ENCODE results near the gene KCNAB1.

The KCNAB1 gene

GRCh38 chr3:156488767-156489166 lies 368.4 kb downstream of the KCNAB1 start:
- no peaks in the 10 kb centered on the region for H3K9me3 Mint-ChIP-seq
- ATAC-seq (no peak), DNase-seq (no peak)
- H3K36me3 Mint-ChIP-seq (ENCODE audit: low read depth): no peaks in the 10 kb centered on the region
- H3K4me1 Mint-ChIP-seq: peaks cover 19% of the 10 kb centered on the region
- no peak overlapping the region for H3K27ac Mint-ChIP-seq
- H3K27me3 Mint-ChIP-seq: no peaks in the 10 kb centered on the region
- no peak overlapping the region for H3K4me3 Mint-ChIP-seq

GRCh38 chr3:156489462-156489911 lies 369.1 kb downstream of the KCNAB1 start:
- Mint-ChIP-seq H3K27ac (no peak overlapping the region), H3K27me3 (no peaks in the 10 kb centered on the region), H3K9me3 (no peaks in the 10 kb centered on the region), H3K4me3 (no peak overlapping the region), H3K36me3 (ENCODE audit: low read depth) (no peaks in the 10 kb centered on the region), H3K4me1 (peaks cover 12% of the 10 kb centered on the region)
- ATAC-seq (no peak), DNase-seq (no peak)

DNA sequence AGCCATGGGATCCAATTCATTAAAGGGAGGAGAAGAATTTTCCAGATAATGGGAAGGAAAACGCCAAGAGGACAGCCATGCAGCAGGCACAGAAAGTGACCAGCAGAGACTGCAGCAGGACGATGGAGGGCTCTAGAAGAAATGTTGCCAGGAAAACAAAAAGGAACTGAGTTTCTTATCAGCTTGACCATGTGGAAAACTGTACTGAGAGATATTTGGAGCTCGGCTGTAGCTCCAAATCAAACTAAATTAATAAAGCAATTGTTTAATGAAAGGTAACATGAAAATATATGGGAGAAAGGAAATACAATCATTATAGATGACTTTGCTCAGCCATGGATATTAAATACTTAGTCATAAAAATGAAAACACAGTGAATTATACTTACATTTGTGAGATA lies 370.8 kb downstream of the KCNAB1 start:
- Mint-ChIP-seq H3K27me3 (no peaks in the 10 kb centered on the region), H3K27ac (no peak overlapping the region), H3K36me3 (ENCODE audit: low read depth) (no peaks in the 10 kb centered on the region), H3K4me3 (no peak overlapping the region), H3K9me3 (no peaks in the 10 kb centered on the region), H3K4me1 (no peaks in the 10 kb centered on the region)
- DNase-seq (no peak), ATAC-seq (no peak)

DNA sequence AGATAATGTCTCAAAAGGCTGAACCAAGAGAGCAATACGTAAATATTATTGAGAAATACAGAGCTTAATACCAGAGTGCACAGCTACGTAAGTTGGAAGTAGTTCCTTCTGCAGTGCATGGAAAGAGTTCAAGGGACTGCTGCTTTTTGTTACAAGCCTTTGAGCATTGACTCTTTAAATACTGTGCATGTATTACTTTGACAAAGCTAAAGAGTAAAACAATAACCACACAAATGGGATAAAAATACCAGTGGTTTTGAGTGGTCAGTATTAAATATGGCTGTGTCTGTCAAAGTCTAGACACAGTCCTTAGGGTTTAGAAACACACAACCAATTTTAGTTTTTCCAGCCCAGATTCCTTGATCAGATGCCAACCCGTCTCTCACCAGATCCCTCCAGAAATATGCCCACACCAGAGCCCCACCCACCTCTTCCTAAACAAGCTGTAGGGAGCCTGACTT lies 372.5 kb downstream of the KCNAB1 start:
- no peaks in the 10 kb centered on the region for H3K4me1 Mint-ChIP-seq
- DNase-seq (no peak), ATAC-seq (no peak)
- no peaks in the 10 kb centered on the region for H3K27me3 Mint-ChIP-seq
- no peaks in the 10 kb centered on the region for H3K9me3 Mint-ChIP-seq
- no peak overlapping the region for H3K4me3 Mint-ChIP-seq
- no peak overlapping the region for H3K27ac Mint-ChIP-seq
- no peaks in the 10 kb centered on the region for H3K36me3 Mint-ChIP-seq (ENCODE audit: low read depth)

- peaks cover 4% of the 10 kb centered on the region for H3K9me3 Mint-ChIP-seq
- H3K27ac Mint-ChIP-seq: no peak overlapping the region
- ATAC-seq (no peak), DNase-seq (no peak)
- H3K4me1 Mint-ChIP-seq: no peaks in the 10 kb centered on the region
- no peaks in the 10 kb centered on the region for H3K27me3 Mint-ChIP-seq
- no peak overlapping the region for H3K4me3 Mint-ChIP-seq
- H3K36me3 Mint-ChIP-seq (ENCODE audit: low read depth): no peaks in the 10 kb centered on the region
Measured at GRCh38 chr3:156493887-156494286, 373.5 kb downstream of the KCNAB1 start.

- Mint-ChIP-seq H3K4me3 (no peak overlapping the region), H3K36me3 (ENCODE audit: low read depth) (no peaks in the 10 kb centered on the region), H3K27ac (no peak overlapping the region), H3K4me1 (no peaks in the 10 kb centered on the region), H3K9me3 (peaks cover 4% of the 10 kb centered on the region), H3K27me3 (no peaks in the 10 kb centered on the region)
- no peak for DNase-seq
- ATAC-seq: no peak
Measured at GRCh38 chr3:156495816-156496215, 375.4 kb downstream of the KCNAB1 start.

- Mint-ChIP-seq H3K36me3 (ENCODE audit: low read depth) (no peaks in the 10 kb centered on the region), H3K9me3 (peaks cover 4% of the 10 kb centered on the region), H3K27ac (no peak overlapping the region), H3K4me3 (no peak overlapping the region), H3K4me1 (no peaks in the 10 kb centered on the region), H3K27me3 (no peaks in the 10 kb centered on the region)
- DNase-seq (no peak), ATAC-seq (no peak)
Measured at GRCh38 chr3:156497326-156497725, 376.9 kb downstream of the KCNAB1 start.

DNA sequence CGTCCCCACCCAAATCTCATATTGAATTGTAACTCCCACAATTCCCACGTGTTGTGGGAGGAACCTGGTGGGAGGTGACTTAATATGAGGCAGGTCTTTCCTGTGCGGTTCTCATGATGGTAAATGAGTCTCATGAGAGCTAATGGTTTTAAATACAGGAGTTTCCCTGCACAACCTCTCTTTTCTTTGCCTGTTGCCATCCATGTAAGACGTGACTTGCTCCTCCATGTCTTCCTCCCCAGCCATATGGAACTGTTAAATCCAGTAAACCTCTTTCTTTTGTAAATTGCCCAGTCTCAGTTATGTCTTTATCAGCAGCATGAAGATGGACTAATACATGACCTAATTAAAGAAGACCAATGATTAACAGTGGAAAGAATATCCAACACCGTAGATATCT lies 377.9 kb downstream of the KCNAB1 start:
- Mint-ChIP-seq H3K4me1 (no peaks in the 10 kb centered on the region), H3K36me3 (ENCODE audit: low read depth) (no peaks in the 10 kb centered on the region), H3K4me3 (no peak overlapping the region), H3K27me3 (no peaks in the 10 kb centered on the region), H3K27ac (no peak overlapping the region), H3K9me3 (peaks cover 4% of the 10 kb centered on the region)
- no peak for ATAC-seq
- DNase-seq: no peak

GRCh38 chr3:156507285-156507684 lies 386.9 kb downstream of the KCNAB1 start:
- DNase-seq (no peak), ATAC-seq (peak; percentile 94)
- Mint-ChIP-seq H3K27ac (no peak overlapping the region), H3K9me3 (peaks cover 6% of the 10 kb centered on the region), H3K36me3 (ENCODE audit: low read depth) (no peaks in the 10 kb centered on the region), H3K4me3 (no peak overlapping the region), H3K27me3 (peaks cover 6% of the 10 kb centered on the region), H3K4me1 (peaks cover 4% of the 10 kb centered on the region)

- Mint-ChIP-seq H3K9me3 (no peaks in the 10 kb centered on the region), H3K27ac (no peak overlapping the region), H3K4me3 (no peak overlapping the region), H3K36me3 (ENCODE audit: low read depth) (no peaks in the 10 kb centered on the region), H3K27me3 (peaks cover 6% of the 10 kb centered on the region), H3K4me1 (peaks cover 4% of the 10 kb centered on the region)
- ATAC-seq (peak; percentile 60), DNase-seq (no peak)
Measured at GRCh38 chr3:156509189-156510174, 389.1 kb downstream of the KCNAB1 start.

DNA sequence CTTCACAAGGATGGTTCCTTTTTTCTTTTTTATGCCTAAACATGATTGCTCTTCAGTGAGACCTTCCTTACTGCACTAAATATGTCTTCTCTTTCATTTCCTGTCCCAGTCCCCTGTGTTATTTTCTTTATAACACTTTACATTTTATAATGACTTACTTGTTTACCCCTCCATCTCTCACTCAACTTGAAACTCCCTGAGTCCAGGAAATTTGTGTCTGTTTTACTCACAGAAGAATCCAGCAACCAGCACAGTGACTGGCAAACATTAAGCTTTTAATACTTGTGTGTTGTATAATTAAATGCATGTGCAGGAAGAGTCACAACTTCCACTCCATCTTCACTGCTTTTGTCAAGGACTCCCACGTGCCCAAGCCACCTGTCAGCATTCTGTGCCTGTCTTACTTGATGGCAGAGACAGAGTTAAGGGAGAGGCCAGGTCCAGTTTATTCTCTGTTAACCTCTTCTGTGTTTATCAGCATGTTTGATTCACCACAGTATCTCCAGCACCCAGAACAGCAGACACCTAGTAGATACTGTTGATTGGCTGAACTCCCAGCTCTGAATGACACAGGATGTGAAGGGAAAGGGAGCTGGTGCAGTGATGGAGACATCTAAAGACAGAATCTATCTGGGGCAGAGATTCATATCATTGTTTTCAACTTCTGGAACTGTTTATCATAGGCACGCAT lies 391.8 kb downstream of the KCNAB1 start:
- peaks cover 6% of the 10 kb centered on the region for H3K27me3 Mint-ChIP-seq
- DNase-seq (no peak), ATAC-seq (no peak)
- H3K27ac Mint-ChIP-seq: no peak overlapping the region
- H3K4me3 Mint-ChIP-seq: no peak overlapping the region
- H3K36me3 Mint-ChIP-seq (ENCODE audit: low read depth): no peaks in the 10 kb centered on the region
- peaks cover 4% of the 10 kb centered on the region for H3K4me1 Mint-ChIP-seq
- no peaks in the 10 kb centered on the region for H3K9me3 Mint-ChIP-seq

DNA sequence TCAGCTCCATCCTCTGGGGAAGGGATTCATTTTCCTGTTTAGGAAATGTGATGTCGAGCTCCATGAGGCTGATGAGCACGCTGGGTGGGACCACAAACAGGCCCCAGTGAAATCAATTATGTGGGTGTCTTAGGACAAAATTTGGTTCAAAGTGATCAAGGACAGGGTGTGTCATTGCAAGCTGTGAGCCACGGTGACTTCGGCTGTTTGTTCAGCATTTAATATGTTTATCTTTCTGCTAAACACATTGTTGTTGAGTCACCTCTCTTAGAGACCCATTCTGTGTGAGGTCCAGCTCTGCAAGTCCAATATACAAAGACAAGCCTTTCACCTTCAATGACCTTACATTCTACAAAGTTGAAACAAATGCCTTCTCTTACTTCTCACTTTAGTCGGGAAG lies 393.2 kb downstream of the KCNAB1 start:
- ATAC-seq (no peak), DNase-seq (no peak)
- no peaks in the 10 kb centered on the region for H3K4me1 Mint-ChIP-seq
- no peaks in the 10 kb centered on the region for H3K9me3 Mint-ChIP-seq
- no peaks in the 10 kb centered on the region for H3K36me3 Mint-ChIP-seq (ENCODE audit: low read depth)
- peaks cover 6% of the 10 kb centered on the region for H3K27me3 Mint-ChIP-seq
- H3K4me3 Mint-ChIP-seq: no peak overlapping the region
- no peak overlapping the region for H3K27ac Mint-ChIP-seq

- Mint-ChIP-seq H3K36me3 (ENCODE audit: low read depth) (no peaks in the 10 kb centered on the region), H3K27ac (no peak overlapping the region), H3K4me3 (no peak overlapping the region), H3K9me3 (no peaks in the 10 kb centered on the region), H3K4me1 (peaks cover 8% of the 10 kb centered on the region), H3K27me3 (peaks cover 16% of the 10 kb centered on the region)
- ATAC-seq (no peak), DNase-seq (no peak)
Measured at GRCh38 chr3:156516284-156516683, 395.9 kb downstream of the KCNAB1 start.

GRCh38 chr3:156516961-156517360 lies 396.6 kb downstream of the KCNAB1 start:
- ATAC-seq: no peak
- no peaks in the 10 kb centered on the region for H3K36me3 Mint-ChIP-seq (ENCODE audit: low read depth)
- no peak overlapping the region for H3K27ac Mint-ChIP-seq
- H3K9me3 Mint-ChIP-seq: no peaks in the 10 kb centered on the region
- no peak for DNase-seq
- peaks cover 18% of the 10 kb centered on the region for H3K27me3 Mint-ChIP-seq
- peaks cover 8% of the 10 kb centered on the region for H3K4me1 Mint-ChIP-seq
- no peak overlapping the region for H3K4me3 Mint-ChIP-seq

GRCh38 chr3:156518726-156519125 lies 398.3 kb downstream of the KCNAB1 start:
- H3K4me3 Mint-ChIP-seq: no peak overlapping the region
- H3K36me3 Mint-ChIP-seq (ENCODE audit: low read depth): no peaks in the 10 kb centered on the region
- H3K27ac Mint-ChIP-seq: no peak overlapping the region
- H3K4me1 Mint-ChIP-seq: peaks cover 9% of the 10 kb centered on the region
- H3K9me3 Mint-ChIP-seq: no peaks in the 10 kb centered on the region
- DNase-seq: no peak
- ATAC-seq: no peak
- peaks cover 28% of the 10 kb centered on the region for H3K27me3 Mint-ChIP-seq

Measured in activated naive CD8-positive, alpha-beta T cell treated with anti-CD3 and anti-CD28 coated beads, Interleukin-2, amount 50 U/mL, for 24 hours (primary cell).